Forelimb muscle (tissue), 1 donor: ENCODE data around the gene CCNL2. TPM values are rescaled to one million over a fixed set of nuclear protein-coding genes. Genes with fewer than 3 reads are reported as not detected.
"Not testable (repeated sequence)": the region's sequence is repeated elsewhere in the genome, so short reads cannot be mapped to it uniquely, and the experiment has no call there.

ENCODE experiments used
- DNase-seq: peaks from one replicate; pipeline ENCODE4 v3.0.0-alpha.2; 2013; ENCODE audit warnings: low read depth
- polyA plus RNA-seq: library from polyadenylated mRNA; unstranded; fragments of 120-200 nt; gene quantifications from one replicate; pipeline ENCODE4 v1.2.1, GENCODE V29; 2013; ENCODE audit not compliant: insufficient read length

Gene CCNL2
- polyA plus RNA-seq, 1 donor, result 169 TPM

- DNase-seq, result no peak
Observed at GRCh38 chr1:1373815-1374588, 25.1 kb downstream of the CCNL2 start.

DNA sequence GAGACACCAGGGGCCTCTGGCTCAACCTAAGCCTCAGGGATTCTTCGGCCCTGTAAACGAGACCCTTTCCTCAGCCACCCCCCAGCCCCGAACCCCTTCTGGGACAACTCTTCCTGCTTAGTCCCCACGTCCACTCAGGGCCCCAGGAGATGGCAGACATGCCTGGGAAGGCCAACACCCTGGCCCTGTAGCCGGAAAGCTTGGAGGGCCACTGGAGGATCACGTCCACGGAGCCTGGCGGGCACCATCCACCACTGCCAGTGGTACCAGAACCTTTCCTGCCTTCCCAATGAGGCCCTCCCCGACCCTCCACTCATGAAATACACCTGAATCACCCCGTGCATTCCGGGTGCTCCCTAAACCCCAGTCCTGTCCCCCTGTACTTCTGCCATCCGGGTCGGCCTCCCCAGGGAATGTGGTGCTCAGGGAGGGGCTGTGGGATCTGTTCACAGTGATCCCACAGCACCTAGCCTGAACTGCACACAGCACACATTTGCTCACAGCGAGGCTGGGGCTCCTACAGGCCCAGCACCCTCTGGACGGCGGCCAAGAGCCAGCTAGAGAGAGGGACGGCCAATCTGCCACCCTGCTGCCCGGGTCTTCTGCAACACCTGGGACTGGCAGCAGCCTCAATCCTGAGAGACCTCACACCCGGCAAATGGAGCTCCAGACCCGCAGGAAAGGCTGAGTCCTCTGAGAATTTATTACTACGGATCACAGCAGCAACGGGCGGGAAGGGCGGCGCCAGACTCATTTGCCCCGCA is 25.9 kb downstream of the CCNL2 start:
- DNase-seq, result no peak

DNA sequence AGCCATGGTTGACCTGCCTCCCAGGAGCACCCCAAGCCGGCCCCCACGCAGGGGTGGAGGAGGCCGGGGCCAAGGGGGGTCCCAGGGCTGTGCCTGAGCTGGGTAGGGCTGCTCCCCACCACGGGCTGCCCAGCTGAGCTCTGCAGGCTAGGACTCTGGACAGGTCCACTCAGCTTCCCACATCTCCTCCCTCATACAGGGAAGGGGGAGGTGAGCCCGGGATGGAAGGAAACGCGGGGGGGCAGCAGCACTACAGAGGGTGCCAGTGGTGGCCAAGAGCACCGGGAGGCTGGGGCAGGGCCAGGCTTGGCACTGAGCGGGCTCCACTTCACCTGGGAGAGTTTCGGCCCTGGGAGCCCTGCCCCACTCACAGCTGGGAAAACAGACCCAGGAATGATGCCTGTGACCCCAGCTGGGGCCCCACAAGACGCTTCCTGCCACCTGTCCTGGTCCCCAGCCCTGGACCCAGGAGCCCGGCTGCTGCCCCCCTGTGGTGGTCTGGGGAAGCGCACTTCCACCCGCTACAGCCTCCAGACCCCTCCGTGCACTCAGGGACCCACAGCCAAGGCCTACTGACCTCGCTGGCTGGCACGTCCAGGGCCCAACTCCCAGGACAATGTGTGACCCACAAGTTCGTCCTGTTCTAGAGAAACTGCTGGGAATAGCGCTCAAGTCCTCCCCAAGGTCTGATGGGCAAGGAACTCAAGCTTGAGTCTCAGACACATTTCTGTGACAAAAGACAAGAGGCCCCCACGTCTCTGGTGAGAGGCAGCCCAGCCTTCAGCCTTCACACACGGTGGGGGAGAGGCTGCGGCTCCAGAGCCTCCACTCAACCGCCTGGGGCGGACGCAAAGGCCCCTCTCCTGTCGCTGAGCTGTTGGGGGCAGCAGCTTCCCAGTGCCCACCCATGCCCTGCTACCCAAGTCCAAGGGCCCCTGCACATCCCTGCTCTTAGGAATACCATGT is 27.1 kb downstream of the CCNL2 start:
- DNase-seq, result no peak

DNA sequence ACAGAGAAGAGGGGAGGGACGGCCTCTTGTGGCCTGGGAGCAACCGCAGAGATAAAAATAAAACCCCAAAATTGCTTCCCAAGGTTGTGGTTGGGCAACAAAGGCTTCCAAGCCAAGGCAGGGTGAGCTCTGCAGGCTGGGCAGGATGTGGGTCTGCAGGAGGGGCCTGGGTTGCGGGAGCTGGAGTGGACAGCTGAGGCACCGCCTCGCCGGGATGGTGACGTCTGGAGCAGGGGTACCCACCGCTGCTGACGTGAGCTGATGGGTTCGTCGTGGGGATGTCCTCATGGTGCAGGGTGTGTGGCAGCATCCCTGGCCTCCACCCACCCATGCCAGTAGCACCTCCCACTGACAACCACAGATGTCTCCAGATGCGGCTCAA is 27.8 kb downstream of the CCNL2 start:
- no peak for DNase-seq

- no peak for DNase-seq
Observed at GRCh38 chr1:1370771-1371300, 28.3 kb downstream of the CCNL2 start.

GRCh38 chr1:1370094-1370493 is 29.0 kb downstream of the CCNL2 start:
- not testable (repeated sequence) for DNase-seq

DNA sequence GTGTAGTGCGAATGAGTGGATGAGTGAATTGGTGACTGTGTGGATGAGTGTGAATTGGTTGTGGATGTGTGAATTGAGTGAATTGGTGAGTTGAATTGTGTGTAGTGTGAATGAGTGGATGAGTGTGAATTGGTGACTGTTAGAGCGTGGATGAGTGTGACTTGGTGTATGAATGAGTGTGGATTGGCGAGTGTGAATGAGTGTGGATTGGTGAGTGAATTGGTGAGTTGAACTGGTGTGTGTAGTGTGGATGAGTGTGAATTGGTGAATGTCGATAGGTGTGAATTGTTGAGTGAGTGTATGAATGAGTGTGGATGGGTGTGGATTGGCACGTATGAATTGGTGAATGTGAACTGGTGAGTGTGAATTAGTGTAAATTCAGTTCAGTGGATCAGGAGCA is 31.8 kb downstream of the CCNL2 start:
- no peak for DNase-seq

- no peak for DNase-seq
Observed at GRCh38 chr1:1366699-1367066, 32.5 kb downstream of the CCNL2 start.

DNA sequence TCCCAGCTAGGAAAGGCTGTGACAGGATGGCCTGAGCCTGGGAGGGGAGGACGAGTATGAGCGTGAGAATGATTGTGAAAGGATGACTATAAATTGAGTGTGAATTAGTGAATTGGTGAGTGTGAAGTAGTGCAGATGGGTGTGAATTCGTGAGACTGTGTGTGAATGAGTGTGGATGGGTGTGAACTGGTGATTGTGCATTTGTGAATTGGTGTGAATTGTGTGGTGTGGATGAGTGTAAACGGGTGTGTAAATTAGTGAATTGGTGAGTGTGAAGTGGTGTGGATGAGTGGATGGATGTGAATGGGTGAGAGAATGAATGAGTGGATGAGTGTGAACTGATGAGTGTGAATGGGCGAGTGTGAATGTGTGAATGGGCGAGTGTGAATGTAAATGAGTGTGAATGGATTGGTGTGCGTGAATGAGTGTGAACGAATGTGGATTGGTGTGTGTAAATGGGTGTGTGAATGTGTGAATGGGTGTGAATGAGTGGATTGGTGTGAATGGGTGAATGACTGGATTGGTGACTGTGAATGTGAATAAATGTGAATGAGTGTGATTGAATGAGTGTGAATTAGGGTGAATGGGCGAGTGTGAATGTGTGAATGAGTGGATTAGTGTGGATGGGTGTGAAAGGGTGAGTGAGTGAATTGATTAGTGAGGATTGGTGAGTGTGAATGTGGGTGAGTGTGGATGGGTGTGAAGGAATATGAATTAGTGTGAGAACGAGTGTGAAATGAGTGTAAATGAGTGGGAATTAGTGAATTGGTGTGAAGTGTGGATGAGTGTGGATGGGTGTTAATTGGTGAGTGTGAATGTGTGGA is 33.0 kb downstream of the CCNL2 start:
- no peak for DNase-seq

DNA sequence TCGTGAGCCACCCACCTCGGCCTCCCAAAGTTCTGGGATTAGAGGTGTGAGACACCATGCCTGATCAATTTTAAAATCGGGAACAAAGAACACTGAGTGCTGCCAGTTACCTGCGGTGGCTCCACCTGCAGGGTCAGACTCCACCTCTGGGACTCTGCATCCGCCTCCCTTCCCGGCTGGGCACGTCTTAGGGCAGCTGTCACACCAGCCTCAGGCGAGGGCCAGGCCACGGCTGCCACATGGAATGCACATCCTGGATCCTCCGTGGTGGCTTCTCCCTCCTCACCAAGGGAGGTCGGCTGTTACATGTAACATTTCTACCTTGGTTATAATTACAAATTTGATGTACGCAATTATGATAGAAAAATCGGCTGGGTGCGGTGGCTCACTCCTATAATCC is 34.9 kb downstream of the CCNL2 start:
- DNase-seq, result no peak

DNA sequence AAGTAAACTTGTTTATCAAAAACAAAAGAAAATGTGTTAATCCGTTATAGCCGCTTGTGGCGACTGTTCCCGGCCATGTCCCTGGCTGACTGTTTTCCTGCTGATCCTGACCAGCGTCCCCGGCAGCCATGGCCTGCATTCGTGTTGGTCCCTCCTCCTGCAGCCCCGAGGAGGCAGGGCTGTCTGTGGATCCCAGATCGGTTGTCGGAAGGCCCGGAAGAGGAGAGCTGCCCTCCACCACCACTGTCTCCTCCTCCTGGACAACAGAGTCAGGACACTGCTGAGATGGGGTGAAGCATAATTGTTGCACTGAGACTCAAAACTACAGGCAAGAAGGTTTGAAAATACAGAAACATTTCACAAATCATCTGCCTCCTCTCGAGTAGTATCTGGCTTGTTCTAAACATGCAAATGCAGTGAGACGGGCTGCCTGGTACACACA is 37.1 kb downstream of the CCNL2 start:
- no peak for DNase-seq

DNA sequence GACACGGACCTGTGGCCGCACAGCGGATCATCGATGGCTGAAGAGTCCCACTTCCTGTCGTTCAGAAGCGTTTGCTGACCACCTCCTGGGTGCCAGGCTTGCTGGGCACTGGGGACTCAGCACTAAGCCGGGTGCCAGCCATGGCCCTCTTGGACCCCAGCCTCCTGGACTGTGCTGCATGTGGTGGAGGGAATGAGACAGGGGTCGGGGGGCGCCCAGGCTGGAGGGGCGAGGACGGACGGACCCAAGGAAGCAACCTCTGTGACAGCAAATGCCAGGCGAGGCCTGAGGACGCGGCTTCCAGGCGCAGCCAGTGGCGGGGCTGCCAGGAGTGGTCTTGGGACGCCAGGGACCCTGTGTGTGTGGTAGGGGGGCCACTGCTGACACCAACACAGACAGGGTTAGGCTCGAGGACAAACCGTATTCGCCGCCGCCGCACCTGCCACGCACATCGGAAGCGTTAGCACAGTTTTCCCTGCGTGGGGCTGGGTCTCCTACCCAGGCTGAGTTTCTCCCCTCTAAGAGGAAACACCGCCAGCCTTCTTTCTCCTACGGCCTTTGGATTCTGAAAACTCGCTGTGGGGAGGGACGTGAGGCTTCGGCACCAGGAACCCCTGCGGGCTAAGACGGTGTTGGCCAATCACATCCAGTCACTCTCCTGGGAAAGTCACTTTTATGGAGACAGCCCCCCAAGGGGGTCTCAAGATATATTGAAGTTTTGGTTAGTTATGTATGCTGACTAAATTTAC is 37.7 kb downstream of the CCNL2 start:
- DNase-seq, result no peak

- no peak for DNase-seq
Observed at GRCh38 chr1:1360506-1361169, 38.5 kb downstream of the CCNL2 start.

DNA sequence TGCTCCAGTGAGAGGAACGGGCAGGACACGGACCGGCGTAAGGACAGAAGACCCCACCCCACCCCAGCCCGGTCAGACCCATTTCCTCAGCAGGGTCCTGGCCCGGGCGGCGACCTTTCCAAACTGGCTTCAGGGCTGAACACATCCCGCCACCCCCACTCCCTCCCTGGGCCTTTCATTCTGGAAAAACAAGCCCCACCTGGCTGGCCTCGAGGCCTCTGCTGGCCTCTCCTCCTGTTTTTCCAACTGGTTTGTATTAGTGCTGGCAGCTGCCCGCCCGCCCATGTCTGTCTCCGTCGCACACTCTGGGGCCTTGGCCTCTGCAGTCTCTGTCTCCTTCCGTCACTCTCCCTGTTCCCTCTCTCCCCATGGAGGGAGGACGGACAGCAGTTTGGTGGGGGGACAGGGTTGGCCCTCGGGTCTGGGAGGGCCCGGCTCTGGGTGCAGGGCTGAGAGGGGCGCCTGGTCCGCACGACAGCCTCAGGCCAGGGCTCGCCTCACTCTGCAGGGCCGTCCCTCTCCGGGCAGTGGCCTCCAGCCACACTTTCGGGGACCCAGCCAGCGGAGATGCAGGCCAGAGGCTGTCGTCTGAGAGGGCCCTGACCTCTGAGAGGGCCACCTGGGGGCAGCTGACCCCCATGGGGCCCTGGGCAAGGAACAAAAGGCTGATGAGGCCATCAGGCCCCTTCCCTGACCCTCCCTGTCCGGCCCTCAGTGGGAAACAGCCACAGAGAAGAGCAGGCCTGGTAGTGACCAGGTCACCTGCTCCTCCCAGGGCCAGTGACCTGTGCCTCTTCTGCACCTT is 39.3 kb downstream of the CCNL2 start:
- DNase-seq, result no peak

DNA sequence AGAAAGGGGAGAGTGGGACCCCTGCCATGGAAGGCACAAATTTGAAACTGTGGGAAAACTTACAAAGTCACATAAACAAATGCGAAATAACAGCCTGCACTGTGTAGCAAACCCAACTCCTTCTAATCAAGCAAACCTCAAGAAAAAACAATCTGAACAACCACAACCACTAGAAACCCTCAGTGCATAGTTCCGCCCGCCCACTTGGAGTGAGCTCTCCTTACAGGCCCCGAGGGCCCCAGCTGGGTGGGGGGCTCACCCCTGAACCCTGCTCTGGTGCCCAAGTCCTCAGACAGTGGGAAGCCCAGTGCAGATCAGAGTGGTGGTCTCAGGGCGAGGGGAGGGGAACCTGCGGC is 39.8 kb downstream of the CCNL2 start:
- no peak for DNase-seq

GRCh38 chr1:1358433-1359271 is 40.5 kb downstream of the CCNL2 start, which contains the start of gene MXRA8:
Gene MXRA8 (minus strand): TSS chr1:1358555. CDS start chr1:1358504, 51 bp downstream.
- DNase-seq, result no peak

- DNase-seq, result no peak
Observed at GRCh38 chr1:1357871-1358432, 41.2 kb downstream of the CCNL2 start.
